ENCODE data around the gene CCDC92B. TPM values are rescaled to one million over a fixed set of nuclear protein-coding genes. Genes with fewer than 3 reads are reported as not detected.
A peak's percentile ranks its signal among the peaks of the same experiment; 100 is the strongest.

The CCDC92B gene
- polyA plus RNA-seq, 4 donors: 0.13 to 0.43 (median 0.32) TPM

DNA sequence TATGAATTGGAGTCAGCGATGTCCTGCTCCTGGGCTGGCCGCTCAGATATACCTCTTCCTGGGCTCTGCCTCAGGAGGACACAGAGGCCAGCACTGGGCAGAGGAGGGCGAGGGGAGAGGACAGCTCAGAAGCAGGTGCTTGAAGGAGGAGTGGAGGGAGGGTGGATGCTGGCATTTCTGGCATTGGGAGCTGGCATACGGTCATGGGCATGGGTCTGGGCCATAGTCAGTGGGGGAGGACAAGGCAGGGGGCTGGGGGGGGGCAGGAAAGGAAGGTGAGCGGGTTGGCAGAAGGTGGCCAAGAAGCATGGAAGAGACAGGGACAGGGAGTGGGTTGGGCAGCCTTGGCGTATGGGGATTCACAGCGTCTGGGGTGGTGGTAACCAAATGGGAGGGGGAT is 30.1 kb upstream of the CCDC92B start:
- DNase-seq (ENCODE audit: low read depth in 4 of 4, low spot score in 3 of 4): no peak

- DNase-seq (ENCODE audit: low read depth in 4 of 4, low spot score in 3 of 4): no peak
Measured at GRCh38 chr17:2778489-2778888, 29.0 kb upstream of the CCDC92B start.

DNA sequence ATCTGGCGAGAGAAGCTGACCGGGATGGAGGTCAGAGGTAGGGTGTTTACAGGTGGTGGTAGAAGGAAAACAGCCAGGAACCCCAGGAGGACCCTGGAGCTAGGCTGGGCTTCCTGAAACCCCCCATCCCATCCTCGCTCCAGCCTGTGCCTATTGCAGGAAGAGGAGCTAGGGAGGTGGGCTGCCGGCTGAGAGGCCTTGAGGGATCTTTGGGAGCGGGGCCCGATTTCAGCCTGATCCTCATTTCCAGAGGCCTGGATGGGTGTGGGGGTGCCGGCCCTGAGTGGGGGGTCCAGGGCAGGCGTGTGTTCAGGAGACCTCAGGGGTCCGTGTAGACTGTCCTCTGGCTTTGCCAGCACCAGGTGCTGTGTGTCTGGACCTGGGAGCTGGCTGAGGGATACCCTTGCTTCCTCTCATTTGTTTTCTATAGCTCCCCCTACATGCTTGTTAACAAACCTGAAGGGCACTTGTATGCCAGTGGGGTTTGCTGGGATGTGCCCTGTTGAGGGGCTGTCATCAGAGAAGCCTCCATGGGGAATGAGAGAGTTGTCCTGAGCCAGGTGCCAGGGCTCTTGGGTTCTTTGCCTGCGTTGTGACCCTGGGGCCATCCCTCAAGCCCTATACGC is 27.9 kb upstream of the CCDC92B start:
- no peak for DNase-seq (ENCODE audit: low read depth in 4 of 4, low spot score in 3 of 4)

- no peak for DNase-seq (ENCODE audit: low read depth in 4 of 4, low spot score in 3 of 4)
Measured at GRCh38 chr17:2776589-2777241, 27.3 kb upstream of the CCDC92B start.

GRCh38 chr17:2775206-2775605 is 25.8 kb upstream of the CCDC92B start:
- DNase-seq (ENCODE audit: low read depth in 4 of 4, low spot score in 3 of 4): no peak

GRCh38 chr17:2770129-2770528 is 20.7 kb upstream of the CCDC92B start:
- no peak for DNase-seq (ENCODE audit: low read depth in 4 of 4, low spot score in 3 of 4)

DNA sequence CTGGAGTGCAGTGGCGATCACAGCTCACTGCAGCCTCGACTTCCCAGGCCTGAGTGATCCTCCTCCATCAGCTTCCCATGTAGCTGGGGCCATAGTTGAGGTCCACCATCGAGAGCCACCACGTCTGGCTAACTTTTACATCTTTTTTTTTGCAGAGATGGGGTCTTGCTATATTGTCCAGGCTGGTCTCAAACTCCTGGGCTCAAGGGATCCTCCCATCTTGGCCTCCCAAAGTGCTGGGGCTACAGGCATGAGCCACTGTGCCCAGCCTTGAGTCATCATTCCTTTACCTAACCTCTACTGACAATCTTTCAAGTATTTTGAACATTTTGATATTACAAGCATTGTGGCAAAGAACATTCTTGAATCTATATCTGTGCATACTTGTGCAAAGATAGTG is 9.4 kb upstream of the CCDC92B start:
- DNase-seq (ENCODE audit: low read depth in 4 of 4, low spot score in 3 of 4): no peak

GRCh38 chr17:2755891-2756724 is 6.7 kb upstream of the CCDC92B start:
- DNase-seq (ENCODE audit: low read depth in 4 of 4, low spot score in 3 of 4): no peak

- DNase-seq (ENCODE audit: low read depth in 4 of 4, low spot score in 3 of 4): no peak
Measured at GRCh38 chr17:2751491-2751890, 2.0 kb upstream of the CCDC92B start.

DNA sequence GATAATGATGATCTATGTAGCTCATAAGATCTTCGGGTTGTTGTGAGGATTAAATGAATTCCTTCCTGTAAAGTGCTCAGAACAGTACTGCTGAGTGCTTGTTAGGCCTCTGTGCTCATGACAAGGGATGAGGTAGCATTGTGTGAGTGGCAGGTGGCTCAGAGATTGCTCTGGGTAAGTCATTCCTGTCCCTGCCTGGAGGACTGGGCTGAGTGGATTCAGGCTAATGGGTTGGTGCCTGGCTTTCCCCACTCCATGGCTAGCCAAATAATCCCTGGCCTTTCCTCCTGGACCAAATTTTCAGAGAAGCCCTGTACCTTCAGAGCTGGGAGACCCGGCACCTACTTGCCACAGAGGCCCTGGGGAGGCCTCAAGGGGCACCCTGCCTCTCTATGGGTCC is 1.3 kb upstream of the CCDC92B start:
- no peak for DNase-seq (ENCODE audit: low read depth in 4 of 4, low spot score in 3 of 4)

DNA sequence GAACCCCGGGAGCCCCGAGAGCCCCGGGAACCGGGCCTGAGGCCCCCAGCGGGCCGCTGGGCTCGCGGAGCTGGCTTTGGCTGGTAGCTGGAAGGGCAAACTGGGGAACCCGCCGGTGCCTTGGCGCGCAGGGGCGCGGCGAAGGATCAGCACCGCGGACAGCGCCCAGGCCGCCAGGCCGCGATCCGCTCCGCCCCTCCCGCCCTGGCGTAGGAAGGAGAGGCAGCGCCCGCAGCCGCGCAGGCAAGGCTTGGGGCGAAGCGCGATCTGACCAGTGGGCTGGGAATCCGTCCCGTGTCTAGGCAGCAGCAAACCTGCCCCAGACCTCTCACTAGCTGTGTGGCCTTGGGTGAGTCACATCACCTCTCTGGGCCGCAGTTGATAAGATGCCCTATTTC is 331 bp upstream of the CCDC92B start:
- DNase-seq (ENCODE audit: low read depth in 4 of 4, low spot score in 3 of 4): peak; percentile 55 to 67 (median 60)

GRCh38 chr17:2745317-2746037 is 4.0 kb downstream of the CCDC92B start:
- DNase-seq (ENCODE audit: low read depth in 4 of 4, low spot score in 3 of 4): no peak

DNA sequence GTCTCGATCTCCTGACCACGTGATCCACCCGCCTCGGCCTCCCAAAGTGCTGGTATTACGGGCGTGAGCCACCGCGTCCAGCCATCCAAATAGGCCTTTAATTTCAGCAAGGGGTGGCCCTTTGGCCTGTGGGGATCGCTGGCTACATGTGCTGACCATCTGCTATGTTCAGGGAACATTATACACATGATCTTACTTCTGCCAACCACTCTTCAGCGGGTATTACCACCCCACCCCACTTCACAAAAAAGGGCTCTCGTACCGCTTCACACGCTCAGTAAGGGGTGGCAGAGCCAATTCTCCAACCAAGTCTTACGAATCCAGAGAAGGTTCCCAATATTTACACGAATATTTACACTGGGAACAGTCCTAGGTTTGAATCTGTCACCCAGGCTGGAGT is 11.8 kb downstream of the CCDC92B start:
- no peak for DNase-seq (ENCODE audit: low read depth in 4 of 4, low spot score in 3 of 4)

DNA sequence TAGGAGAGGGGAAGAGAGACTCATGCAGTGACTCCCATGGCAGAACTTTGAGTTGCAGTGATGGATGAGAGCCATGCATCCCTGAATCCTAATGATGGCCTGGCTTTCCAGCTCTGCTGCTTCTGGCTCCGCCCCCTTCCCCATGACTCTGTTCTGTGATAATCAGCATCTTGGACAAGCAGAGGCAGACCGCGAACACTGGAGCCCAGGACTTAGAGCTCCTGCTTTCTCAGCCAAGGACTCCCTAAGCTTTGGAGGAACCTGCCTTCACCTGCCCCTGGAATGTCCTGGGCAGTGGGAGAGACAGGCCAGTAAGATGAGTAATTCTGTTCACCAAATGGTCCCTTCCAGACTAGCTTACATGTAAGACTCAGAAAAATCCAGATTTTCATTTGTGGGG is 12.5 kb downstream of the CCDC92B start:
- no peak for DNase-seq (ENCODE audit: low read depth in 4 of 4, low spot score in 3 of 4)

GRCh38 chr17:2735896-2736295 is 13.6 kb downstream of the CCDC92B start:
- no peak for DNase-seq (ENCODE audit: low read depth in 4 of 4, low spot score in 3 of 4)

DNA sequence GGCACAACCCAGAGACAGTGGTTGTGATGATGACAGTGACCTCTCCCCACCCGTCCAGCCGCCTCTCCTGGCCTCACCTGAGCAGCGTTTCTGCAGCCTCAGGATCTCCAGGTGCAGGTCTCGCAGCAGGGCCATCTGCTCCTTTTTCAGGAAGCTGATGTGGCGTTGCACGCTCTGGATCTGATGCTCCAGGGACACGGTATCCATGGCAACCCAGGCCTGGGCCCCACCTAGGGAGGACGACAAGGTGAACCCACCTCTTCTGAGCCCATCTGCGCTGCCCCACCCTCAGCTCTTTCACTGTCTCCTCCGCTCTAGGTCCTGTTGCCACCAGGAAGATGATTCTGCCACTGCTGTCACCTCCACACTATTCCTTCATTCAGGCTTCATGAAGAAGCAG is 14.5 kb downstream of the CCDC92B start:
- no peak for DNase-seq (ENCODE audit: low read depth in 4 of 4, low spot score in 3 of 4)

- no peak for DNase-seq (ENCODE audit: low read depth in 4 of 4, low spot score in 3 of 4)
Measured at GRCh38 chr17:2731807-2732206, 17.6 kb downstream of the CCDC92B start.

DNA sequence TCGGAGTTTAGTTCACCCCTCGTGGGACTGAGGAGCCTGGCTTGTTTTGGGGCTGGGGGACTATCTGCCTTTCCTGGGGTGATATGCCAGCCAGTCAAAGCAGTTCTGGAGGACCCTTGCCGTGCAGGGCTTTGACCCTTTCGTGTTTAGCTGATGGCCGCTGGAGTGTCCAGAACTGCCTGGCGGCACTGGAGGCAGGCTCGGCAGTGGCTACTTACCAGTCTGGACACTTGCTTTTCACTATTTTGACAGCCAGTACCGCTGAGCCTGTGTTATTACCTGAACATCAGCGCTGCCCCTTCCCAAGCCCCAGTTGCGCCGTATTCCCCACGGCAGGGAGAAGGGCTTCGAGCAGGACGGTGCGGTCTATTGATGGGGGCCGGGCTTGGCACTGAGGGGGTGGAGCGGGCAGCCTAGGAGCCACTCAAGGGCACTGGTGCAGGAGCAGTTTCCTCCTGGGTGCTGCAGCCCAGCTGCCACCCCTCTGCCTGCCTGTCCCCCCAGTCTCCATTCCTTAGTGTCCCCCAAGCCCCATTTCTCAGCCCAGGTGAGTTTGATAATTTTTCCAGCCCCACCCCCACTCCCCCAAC is 18.6 kb downstream of the CCDC92B start:
- DNase-seq (ENCODE audit: low read depth in 4 of 4, low spot score in 3 of 4): no peak

GRCh38 chr17:2724784-2725164 is 24.7 kb downstream of the CCDC92B start:
- DNase-seq (ENCODE audit: low read depth in 4 of 4, low spot score in 3 of 4): no peak

GRCh38 chr17:2723997-2724783 is 25.3 kb downstream of the CCDC92B start:
- DNase-seq (ENCODE audit: low read depth in 4 of 4, low spot score in 3 of 4): no peak
